GM19035 (cell line): ENCODE data around the gene MKNK2.

Experiments
- ATAC-seq: cut with Tn5 transposase; IDR thresholded peaks from one replicate; pipeline ENCODE4 v1.9.1; 2021; ENCODE audit not compliant: unreplicated experiment

Gene MKNK2

DNA sequence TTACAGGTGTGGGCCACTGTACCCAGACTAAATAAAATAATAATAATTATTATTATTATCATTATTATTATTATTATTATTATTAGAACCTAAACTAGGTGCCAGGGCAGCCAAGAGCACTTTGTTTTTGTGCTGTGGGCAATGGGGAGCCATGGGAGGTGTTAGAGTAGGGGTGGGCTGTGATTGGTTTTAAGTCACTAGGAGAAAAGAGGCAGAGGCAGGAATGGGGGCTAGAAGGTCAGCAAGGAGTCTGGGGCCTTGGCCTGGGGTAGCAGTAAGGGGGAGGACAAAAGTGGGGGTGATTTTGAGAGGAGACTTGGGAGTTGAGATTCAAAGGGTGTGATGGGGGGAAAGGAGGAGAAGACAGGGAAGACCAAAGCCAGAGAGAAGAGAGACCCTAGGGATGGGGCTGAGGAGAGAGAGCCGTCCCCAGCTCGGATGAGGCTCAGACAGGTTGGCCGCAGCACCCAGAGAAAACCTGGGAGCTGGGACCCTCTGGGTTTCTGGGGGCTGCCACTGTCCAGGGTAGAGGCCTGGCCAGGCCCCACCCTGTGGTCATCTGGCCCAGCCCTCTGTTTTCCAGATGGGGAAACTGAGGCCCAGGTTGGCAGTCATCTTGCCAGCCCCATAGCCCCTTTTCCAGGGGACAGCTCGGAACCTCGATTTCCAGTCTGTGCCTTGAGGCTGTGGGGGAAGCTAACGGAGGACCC, 17.8 kb downstream of the MKNK2 start:
- ATAC-seq: no peak

DNA sequence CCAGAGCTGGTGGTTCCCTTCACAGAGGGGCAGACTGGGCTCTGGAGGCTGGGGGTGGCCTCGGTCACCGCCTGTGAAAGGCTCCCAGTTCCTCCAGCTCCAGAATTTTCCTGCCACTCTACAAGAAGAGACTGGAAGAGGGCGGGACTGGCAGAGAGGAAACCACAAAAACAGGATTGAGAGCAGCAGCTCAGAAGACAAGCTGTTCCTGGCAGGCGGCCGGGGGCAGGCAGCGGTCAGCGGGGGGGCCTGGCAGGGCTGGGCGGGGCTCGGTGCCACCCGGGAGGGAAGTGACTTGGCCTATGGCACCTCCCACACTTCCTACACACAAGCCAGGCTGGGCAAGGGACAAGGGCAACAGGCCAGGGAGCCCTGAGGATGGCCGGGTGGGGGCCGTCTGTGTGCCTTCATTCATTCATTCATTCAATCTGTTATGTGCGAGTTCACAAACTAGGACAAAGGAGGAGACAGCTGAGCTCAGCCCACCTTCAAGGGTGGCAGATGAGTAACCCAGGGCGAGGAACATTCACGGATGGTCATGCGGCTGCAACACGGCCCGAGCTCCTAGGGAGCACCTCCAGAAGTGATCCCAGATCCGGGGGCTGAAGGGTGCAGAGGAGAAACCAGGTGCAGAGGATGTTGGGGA, 18.6 kb downstream of the MKNK2 start:
- no peak for ATAC-seq

DNA sequence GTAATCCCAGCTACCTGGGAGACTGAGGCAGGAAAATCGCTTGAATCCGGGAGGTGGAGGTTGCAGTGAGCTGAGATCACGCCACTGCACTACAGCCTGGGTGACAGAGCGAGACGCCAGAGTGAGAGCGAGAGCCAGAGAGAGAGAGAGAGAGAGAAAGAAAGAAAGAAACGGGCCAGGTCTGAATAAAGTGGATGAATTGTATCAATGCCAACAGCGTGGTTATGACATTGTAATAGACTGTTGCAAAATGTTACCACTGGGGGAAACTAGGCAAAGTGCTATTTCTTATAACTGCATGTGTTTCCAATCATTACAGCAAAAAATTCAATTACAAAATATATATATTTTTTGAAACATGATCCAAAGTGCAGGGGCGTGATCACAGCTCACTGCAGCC, 23.7 kb downstream of the MKNK2 start:
- ATAC-seq: no peak

DNA sequence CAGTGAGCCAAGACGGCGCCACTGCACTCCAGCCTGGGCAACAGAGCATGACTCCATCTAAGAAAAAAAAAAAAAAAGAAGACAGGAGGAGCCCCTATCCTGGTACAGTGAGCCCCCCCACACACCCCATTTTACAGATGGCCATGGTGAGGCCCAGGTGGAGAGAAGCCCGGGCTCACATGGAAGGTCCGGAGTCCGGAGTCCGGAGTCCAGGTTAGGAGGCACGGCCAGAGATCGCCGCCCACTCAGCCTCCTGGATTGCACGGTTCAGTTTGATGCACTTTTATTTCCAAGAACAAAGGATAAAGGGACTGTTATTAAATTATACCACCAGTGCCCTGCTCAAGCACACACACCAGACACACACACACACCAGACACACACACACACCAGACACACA, 24.3 kb downstream of the MKNK2 start:
- no peak for ATAC-seq

DNA sequence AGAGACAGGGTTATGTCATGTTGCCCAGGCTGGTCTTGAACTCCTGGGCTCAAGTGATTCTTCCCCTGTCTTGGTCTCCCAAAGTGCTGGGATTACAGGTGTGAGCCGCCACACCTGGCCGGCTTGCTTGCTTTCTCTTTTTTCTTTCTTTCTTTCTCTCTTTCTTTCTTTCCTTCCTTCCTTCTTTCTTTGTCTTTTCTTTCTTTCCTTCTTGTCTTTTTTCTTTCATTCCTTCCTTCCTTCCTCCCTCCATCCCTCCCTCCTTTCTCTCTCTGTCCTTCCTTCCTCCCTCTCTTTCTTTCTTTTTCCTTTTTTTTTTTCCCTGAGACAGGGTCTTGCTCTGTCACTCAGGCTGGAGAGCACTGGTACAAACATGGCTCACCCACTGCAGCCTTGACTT, 28.8 kb downstream of the MKNK2 start:
- no peak for ATAC-seq

DNA sequence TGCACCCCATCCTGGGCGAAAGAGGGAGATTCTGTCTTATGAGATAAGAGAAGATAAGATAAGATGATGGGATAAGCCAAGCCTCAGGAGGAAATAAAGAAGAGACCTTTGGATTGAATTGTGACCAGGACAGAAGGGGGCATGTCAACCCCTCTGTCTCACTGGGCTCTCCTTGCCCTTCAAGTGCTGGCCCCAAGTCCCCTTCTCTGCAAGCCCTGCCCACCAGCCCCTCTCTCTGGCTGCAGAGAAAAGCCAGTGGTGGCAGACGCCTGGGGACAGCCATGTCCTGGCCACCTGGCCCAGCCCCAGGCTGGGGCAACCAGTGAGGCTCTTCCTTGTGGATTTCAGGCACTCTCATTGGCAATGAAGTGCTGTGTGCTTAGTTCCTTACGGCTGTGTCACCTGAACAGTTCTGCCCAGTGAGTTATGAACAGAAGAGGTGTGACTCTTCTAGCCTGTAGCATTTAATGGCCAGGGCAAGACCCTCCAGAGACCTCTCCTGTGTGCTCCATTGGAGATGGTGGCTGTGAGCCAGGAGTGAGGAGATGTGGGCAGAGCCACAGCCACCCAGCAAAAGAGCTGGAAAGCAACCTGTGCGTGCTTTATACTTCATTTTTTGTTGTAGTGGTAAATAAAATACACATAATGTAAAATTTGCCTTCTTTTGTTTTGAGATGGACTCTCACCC, 29.4 kb downstream of the MKNK2 start:
- no peak for ATAC-seq

DNA sequence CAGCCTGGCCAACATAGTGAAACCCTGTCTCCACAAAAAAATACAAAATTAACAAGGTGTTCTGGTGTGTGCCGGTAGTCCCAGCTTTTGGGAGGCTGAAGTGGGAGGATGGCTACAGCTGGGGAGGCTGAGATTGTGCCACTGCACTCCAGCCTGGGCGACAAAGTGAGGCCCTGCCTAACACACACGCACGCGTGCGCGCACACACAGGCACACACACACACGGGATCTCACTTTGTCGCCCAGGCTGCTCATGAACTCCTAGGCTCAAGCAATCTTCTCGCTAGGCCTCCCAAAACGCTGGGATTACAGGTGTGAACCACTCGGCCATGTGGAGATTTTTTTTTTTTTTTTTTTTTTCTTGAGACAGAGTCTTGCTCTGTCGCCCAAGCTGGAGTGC, 32.3 kb downstream of the MKNK2 start:
- ATAC-seq: no peak

DNA sequence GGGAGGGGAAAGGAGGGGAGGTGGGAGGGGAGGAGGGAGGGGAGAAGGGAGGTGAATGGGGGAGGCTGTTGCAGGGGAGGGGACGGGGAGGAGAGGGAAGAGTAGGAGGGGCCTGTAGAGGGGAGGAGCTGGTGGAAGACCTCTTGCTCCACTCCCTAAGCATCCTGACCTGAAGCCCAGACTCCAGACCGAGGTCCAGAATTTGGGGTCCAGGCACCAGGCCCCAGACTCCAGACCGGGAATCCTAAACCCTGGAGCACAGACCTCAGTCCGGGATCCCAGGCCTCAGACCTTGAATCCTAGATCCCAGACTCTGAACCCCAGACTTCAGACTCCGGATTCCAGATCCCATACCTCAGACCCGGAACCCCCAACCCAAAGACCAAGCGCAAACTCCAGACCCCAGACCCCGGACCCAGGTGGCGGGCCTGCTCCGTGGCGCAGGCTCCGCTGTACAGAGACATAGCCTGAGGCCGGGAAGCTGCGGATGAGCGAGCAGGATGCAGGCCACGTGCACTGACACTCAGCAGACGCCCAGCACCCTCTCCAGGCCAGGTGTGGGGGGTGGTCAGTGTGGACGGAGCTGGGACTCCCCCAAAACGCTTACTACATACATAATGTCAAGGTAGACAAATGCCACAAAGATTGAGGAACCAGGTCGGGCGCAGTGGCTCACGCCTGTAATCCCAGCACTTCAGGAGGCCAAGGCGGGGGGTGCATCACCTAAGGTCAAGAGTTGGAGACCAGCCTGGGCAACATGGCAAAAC, 34.8 kb downstream of the MKNK2 start:
- ATAC-seq: no peak

DNA sequence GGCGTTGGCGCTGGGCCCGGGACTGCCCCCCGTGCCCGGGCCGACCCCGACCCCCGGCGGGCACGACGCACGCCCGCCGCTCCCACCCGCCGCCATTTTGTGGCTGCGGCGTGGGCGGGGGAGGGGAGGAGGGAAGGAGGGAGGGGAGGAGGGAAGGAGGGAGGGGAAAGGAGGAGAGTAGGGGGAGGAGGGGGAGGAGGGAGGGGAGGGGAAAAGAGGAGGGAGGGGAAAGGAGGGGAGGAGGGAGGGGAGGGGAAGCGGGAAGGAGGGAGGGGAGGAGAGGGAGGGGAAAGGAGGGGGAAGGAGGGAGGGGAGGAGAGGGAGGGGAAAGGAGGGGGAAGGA, 35.5 kb downstream of the MKNK2 start, which contains the start of gene BTBD2:
Gene BTBD2 (minus strand): TSS at position 107 of the 343 bp plus-strand sequence. CDS start 11 bp downstream, at position 96.
- no peak for ATAC-seq

DNA sequence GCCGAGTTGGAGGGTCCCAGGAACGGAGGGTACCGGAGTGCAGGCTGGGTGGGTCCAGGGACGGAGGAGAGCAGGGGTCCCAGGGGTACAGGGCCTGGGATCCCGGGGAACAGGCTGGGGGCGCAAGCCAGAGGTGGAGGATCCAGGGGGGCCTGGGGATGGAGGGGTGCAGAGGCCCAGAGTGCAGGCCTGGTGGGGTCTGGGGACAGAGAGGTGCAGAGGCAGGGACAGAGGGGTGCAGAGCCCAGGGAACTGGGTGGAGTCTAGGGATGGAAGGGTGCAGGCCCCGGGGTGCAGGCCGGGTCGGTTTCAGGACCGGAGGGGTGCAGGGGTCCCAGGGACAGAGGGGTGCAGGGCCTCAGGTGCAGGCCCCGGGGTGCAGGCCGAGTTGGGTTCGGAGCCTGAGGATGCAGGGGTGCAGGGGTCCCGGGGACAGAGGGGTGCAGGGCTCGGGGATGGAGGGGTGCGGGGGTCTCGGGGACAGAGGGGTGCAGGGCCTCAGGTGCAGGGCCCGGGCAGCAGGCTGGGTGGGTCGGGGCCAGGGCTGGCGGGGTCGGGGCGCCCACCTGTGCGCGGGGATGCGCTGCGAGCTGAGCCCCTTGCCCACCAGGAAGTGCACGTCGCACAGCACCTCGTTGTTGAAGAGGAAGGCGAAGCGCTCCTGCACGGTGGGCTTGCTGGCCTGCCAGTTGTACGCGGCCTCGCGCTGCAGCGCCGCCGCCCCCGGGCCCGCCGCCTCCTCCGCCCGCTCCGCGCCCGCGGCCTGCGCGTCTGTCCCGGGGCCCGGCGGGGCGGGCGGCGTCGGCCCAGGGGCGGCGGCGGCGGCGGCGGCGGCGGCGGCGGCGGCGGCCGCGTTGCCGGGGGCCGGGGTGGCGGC, 36.1 kb downstream of the MKNK2 start:
- no peak for ATAC-seq

DNA sequence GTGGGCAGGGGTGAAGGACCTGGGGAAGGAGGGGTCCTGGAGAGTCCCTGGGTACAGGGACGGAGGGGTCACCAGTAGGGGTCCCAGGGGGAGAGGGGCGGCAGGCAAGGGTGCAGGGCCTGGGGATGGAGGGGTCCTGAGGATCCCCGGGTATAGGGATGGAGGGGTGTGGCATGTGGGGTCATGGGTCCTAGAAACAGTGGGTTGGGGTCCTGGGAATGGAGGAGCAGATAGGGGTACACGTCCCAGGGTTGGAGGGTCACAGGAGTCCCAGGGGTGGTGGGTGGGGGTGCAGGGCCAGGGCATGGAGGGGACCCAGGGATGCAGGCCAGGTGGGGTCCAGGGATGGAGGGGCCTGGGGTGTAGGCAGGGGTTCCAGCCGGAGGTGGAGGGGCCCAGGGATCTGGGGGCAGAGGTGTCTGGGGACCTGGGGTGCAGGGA, 36.9 kb downstream of the MKNK2 start:
- ATAC-seq: no peak

DNA sequence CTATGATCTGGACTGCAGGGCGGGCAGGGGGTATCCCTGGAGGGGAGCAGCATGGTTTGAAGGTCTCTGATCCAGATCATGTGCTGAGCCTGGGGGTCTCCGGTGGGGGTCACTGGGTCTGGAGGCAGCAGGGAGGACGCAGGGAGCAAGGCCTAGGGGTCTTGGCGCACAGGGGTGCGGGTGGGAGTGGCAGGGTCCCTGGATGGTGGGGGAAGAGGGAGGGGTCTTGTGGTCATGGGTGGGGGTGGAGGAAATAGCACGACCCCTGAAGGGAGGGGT, 37.4 kb downstream of the MKNK2 start:
- no peak for ATAC-seq

DNA sequence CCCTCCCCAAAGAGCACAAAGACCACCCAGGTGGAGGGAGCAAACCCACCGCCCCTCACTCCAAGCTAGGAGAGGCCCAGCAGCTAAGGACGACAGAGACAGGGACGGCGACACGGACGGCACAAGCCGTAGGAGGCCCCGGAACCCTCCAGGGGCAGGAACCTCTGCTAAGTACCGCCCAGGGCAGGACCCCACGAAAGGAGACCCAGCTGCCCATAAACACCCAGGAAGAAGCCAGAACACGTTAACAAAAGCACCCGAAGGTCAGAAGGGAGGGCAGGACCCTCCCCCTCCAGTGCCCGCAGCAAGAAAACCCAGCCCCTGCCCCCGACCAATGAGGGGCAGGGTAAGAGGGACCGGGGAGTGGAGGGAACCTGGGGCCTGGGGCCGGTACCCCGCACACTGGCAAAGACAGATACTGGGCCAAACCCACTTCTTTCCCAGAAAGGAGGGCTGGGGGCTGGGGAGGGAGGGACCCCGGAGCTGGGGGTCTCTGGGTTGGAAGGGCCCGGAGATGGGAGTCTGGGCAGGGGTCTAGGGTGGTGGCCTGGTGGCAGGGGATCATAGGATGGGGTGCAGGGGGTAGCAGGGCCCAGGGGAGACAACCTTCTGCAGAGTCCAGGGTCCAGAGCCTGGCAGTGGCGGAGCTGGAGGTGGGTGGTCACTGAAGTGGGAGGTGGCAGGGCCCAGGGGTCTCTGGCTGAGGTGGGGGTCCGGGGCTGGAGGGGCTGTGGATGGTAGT, 37.9 kb downstream of the MKNK2 start:
- ATAC-seq: no peak

DNA sequence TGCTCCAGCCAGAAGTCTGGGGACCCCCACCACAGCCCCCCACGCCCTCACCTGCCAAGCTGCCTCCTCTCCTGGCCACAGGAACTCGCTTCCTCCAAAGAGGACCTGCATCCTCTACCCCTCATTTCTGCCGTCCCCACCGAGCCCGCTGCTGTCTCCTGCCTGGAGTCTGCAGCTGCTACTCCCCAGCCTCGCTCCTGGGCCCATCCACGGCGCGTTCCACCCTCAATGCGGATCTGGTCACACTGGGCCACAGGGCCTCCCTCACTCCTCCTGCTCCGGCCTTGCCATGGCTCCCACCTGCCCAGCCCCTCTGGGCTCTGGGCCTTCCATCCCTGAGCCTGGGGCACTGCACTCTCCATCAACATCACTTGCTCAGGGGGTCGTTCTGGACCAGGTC, 39.9 kb downstream of the MKNK2 start:
- ATAC-seq: no peak

DNA sequence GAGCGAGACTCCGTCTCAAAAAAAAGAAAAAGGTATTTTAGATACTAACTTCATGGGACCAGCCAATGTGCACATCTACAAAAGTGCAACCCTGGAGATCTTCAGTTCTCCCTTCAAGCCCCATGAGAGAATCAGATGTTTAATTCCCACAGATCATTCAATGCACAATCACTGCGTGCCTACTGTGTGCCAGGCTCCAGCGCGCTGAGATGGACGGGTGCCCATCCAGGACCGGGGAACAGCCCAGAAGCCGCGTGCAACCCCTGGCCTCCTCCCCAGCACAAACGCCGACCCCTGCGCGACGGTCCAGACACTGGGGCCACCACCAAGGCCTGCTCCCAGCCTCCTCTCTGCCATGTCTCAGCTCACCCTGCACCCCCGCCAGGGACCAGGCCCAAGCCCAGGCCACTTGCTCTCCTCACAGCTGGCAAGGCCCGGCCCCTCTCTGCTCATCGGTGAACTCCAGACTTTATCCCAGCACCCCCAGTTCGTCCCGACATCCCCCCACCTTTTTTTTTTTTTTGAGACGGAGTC, 40.8 kb downstream of the MKNK2 start:
- no peak for ATAC-seq

DNA sequence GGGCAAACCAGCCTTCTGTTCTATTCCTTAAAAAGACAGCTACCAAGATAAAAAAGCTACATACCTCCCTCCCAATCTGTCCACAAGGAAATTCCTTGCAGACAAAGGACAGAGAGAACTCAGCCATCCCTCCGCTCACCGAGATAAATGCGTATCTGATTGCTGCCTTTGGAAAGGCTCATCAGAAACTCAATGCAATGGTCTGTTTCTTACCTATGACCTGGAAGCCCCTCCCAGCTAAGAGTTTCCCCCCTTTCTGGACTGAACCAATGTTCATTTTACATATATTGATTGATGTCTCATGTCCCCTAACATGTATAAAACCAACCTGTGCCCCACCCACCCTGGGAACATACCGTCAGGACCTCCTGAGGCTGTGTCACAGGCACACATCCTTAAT, 47.2 kb downstream of the MKNK2 start:
- no peak for ATAC-seq

DNA sequence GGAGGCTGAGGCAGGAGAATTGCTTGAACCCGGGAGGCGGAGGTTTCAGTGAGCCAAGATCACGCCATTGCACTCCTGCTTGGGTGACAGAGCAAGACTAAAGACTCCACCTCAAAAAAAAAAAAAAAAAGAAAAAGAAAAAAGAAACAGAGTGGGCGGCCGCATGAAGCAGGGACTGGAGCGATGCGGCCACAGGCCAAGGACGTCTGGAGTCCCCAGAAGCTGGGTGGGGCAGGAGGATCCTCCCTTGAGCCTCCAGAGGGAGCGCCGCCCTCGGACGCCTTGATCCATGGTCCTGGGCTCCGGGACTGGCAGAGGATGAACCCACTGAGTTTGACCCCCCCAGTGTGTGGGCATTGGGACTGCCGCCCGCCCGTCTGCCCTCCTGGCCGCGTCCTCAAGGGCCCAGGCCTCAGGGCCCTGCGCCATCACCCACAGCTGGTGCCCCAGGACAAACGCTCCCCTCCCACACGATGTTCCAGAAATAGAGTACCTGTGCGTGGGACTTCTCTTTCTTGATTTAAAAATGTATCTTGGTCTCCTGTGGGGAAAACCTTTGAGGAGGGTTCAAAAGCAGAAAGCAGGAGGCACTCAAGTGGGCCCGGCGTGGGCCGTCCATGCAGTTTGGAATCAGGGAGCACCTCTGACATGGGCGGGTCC, 51.1 kb downstream of the MKNK2 start:
- no peak for ATAC-seq

DNA sequence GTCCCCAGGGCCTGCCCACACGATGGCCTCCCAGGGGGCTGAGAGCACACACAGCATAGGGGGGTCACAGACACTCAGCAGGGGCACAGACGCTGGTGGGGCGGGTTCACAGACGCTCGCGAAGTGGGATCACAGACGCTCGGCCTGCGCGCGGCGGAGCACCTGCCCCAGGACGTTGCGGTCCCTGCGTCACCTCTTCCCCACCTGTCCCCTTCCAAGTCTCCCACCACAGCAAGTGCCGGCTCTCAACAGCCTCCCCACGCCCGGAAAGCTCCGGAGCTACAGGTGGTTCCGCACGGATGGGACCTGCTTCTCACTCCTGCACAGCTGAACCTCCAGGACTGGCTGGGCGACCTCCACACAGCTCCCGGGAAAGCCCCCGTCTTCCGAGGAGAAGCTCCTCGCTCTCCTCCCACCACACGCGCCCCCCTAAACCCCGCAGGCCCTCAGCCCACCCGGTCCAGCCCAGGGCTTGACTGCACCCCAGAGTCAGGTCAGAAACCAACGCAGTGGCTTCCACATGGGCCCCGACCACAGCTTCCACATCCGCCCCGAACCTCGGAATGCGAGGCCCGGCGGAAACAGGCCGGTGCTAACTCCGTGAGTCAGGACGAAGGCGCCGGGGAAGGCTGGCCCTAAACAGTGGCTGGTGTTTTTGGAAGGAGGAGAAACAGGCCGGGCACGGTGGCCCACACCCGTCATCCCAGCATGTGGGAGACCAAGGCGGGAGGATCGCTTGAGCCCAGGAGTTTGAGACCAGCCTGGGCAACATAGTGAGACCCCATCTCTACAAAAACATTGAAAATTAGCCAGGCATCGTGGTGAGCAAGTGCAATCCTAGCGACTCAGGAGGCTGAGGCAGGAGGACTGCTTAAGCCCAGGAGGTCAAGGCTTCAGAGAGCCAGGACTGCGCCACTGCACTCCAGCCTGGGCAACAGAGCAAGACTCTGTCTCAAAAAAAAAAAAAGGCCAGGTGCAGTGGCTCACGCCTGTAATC, 52.0 kb downstream of the MKNK2 start:
- ATAC-seq: no peak
